HEK293T (cell line): ENCODE measurements around the gene ARNT2.

Experiments used
- CTCF ChIA-PET: fragments of 350-600 bp; formaldehyde crosslinking; extraction: SDS; loops from one replicate; lab custom pipeline; 2021; ENCODE audit warnings: antibody characterized with exemption, inconsistent platforms; lab: Yijun Ruan, JAX
- POLR2A ChIA-PET: fragments of 350-600 bp; formaldehyde crosslinking; extraction: SDS; loops from one replicate; lab custom pipeline; 2020; ENCODE audit warnings: antibody characterized with exemption, inconsistent platforms; lab: Yijun Ruan, JAX
- DNase-seq: peaks from one replicate; pipeline ENCODE4 v3.0.0; 2012; ENCODE audit warnings: mixed read lengths; ENCODE audit errors: extremely low spot score
- ARNT ChIP-seq: fragments of 450-650 bp; IDR thresholded peaks from 2 replicates; pipeline ENCODE4 v1.6.1; 2017; ENCODE audit warnings: mild to moderate bottlenecking
- BHLHE40 ChIP-seq: fragments of 450-650 bp; IDR thresholded peaks from 2 replicates; pipeline ENCODE4 v1.6.1; 2016; ENCODE audit warnings: mild to moderate bottlenecking, moderate library complexity, borderline replicate concordance
- CTBP1 ChIP-seq: fragments of 450-650 bp; IDR thresholded peaks from 2 replicates; pipeline ENCODE4 v1.6.1; 2016; ENCODE audit warnings: borderline replicate concordance
- ELF4 ChIP-seq: fragments of 450-650 bp; IDR thresholded peaks from 2 replicates; pipeline ENCODE4 v1.6.1; 2017; ENCODE audit warnings: antibody characterized with exemption
- FOXA1 ChIP-seq: fragments of 450-650 bp; IDR thresholded peaks from 2 replicates; pipeline ENCODE4 v1.6.1; 2016; ENCODE audit warnings: mild to moderate bottlenecking
- FOXK2 ChIP-seq: fragments of 450-650 bp; IDR thresholded peaks from 2 replicates; pipeline ENCODE4 v1.6.1; 2016; ENCODE audit warnings: mild to moderate bottlenecking
- FOXM1 ChIP-seq: fragments of 450-650 bp; IDR thresholded peaks from 2 replicates; pipeline ENCODE4 v1.6.1; 2017; ENCODE audit warnings: mild to moderate bottlenecking, borderline replicate concordance
- HDGF ChIP-seq: fragments of 450-650 bp; IDR thresholded peaks from 2 replicates; pipeline ENCODE4 v1.6.1; 2017; ENCODE audit warnings: antibody characterized with exemption, borderline replicate concordance
- L3MBTL2 ChIP-seq: fragments of 450-650 bp; conservative IDR thresholded peaks from 2 replicates; pipeline ENCODE4 v1.6.1; 2016; ENCODE audit warnings: mild to moderate bottlenecking
- LEF1 ChIP-seq: fragments of 450-650 bp; IDR thresholded peaks from 2 replicates; pipeline ENCODE4 v1.6.1; 2017; ENCODE audit warnings: mild to moderate bottlenecking, borderline replicate concordance
- NFRKB ChIP-seq: fragments of 450-650 bp; IDR thresholded peaks from 2 replicates; pipeline ENCODE4 v1.6.1; 2016; ENCODE audit warnings: mild to moderate bottlenecking, moderate library complexity
- PKNOX1 ChIP-seq: fragments of 450-650 bp; IDR thresholded peaks from 2 replicates; pipeline ENCODE4 v1.6.1; 2016
- SP1 ChIP-seq: fragments of 450-650 bp; IDR thresholded peaks from 2 replicates; pipeline ENCODE4 v1.6.1; 2017
- SUZ12 ChIP-seq: fragments of 450-650 bp; IDR thresholded peaks from 2 replicates; pipeline ENCODE4 v1.6.1; 2016; ENCODE audit warnings: mild to moderate bottlenecking
- TARDBP ChIP-seq: fragments of 450-650 bp; IDR thresholded peaks from 2 replicates; pipeline ENCODE4 v1.6.1; 2016
- ZNF384 ChIP-seq: fragments of 450-650 bp; IDR thresholded peaks from 2 replicates; pipeline ENCODE4 v1.6.1; 2016

Gene ARNT2

GRCh38 chr15:80401456-80401855 lies 2.7 kb upstream of the ARNT2 start:
- TF ChIP-seq CTBP1 (no peak), FOXA1 (no peak), ZNF384 (no peak), SP1 (no peak), FOXK2 (no peak), ELF4 (no peak), NFRKB (no peak), FOXM1 (no peak), PKNOX1 (no peak), TARDBP (no peak), SUZ12 (no peak), BHLHE40 (no peak), L3MBTL2 (no peak), LEF1 (no peak), HDGF (no peak)
- ChIA-PET CTCF (no interaction called here), POLR2A (no interaction called here)
- no peak for DNase-seq

DNA sequence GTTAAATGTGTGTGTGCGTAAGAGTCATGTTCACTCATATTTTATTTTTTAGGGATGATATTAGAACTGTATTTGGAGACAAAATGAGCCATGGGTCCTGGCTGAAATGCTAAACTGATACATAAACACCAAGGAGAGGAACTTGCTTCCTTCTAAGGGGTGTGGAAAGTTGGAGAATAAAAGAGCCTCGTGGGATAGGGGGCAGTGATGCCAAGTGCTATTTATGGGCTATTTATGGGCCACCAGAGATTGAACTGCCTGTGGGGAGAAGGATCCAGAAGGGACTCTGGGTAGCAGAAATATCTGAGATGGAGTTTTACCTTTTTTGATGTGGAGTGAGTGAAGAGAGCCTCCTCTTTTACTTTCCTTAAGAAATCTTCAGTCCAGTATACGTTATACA lies 1.8 kb upstream of the ARNT2 start:
- CTCF ChIA-PET = interaction anchor here (0.6 kb wide), 1 partner anchor 330 kb away, joined by 3 read pairs; no protein-coding TSS in a partner anchor
- TF ChIP-seq FOXM1 (no peak), SP1 (no peak), ELF4 (no peak), NFRKB (no peak), ZNF384 (no peak), SUZ12 (no peak), L3MBTL2 (no peak), PKNOX1 (no peak), CTBP1 (no peak), TARDBP (no peak), HDGF (no peak), BHLHE40 (no peak), FOXA1 (no peak), FOXK2 (no peak), LEF1 (no peak), ARNT (no peak)
- POLR2A ChIA-PET = no interaction called here
- DNase-seq = no peak

DNA sequence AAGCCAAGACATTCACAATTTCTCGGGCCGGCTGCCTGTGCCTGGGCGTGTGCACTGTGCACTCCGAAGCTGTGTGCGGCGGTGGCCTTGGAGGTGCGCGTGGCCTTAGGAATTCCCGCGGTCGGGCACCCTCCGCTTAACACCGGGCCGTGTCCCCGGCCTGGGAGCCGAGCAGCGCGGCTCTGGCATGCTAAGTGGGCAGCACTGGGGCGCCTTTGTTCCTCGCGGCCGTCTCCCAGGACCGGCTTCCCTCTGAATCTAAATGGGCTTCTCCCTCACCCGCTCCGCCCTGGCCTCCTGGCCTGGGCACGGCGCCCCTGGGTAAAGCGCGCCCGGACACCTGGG lies 498 bp upstream of the ARNT2 start:
- TF ChIP-seq FOXA1 (no peak), L3MBTL2 (peak; percentile 67)
- peak; percentile 63 for DNase-seq
- ChIA-PET POLR2A (no interaction called here), CTCF (no interaction called here)

GRCh38 chr15:80404761-80405553 lies 775 bp downstream of the ARNT2 start:
- POLR2A ChIA-PET = interaction anchor here (0.5 to 1.3 kb wide), 7 partner anchors 12 to 376 kb away, joined by 3 to 5 read pairs (median 3); partner anchors contain the start of gene ABHD17C
- peak; percentile 56 for DNase-seq
- no peak for TF ChIP-seq FOXK2
- TF ChIP-seq BHLHE40 = no peak
- TF ChIP-seq ZNF384 = no peak
- CTCF ChIA-PET = no interaction called here

DNA sequence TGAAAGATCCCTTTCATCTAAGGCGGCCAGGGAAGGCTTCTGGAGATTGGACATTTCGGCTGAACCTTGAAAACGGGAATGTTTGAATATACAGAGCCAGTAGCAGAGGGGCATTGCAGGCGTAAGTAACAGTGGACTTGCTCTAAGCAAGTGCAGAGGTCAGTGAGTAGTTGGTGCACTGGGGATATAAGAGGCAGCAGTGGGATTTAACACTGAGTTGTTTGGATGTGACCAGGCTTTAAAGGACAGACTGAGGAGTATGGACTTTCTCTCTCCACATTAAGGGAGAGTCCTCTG lies 1.3 kb downstream of the ARNT2 start:
- ChIA-PET POLR2A (interaction anchor here (0.8 to 1.3 kb wide), 5 partner anchors 12 to 375 kb away, joined by 3 to 5 read pairs (median 3); partner anchors contain the start of gene ABHD17C), CTCF (no interaction called here)
- no peak for DNase-seq
- no peak for TF ChIP-seq PKNOX1
- TF ChIP-seq ELF4 = no peak
- TF ChIP-seq NFRKB = no peak
- no peak for TF ChIP-seq HDGF
- TF ChIP-seq SUZ12 = no peak
- TF ChIP-seq FOXA1 = no peak
- no peak for TF ChIP-seq BHLHE40
- TF ChIP-seq L3MBTL2 = no peak
- TF ChIP-seq FOXM1 = no peak

DNA sequence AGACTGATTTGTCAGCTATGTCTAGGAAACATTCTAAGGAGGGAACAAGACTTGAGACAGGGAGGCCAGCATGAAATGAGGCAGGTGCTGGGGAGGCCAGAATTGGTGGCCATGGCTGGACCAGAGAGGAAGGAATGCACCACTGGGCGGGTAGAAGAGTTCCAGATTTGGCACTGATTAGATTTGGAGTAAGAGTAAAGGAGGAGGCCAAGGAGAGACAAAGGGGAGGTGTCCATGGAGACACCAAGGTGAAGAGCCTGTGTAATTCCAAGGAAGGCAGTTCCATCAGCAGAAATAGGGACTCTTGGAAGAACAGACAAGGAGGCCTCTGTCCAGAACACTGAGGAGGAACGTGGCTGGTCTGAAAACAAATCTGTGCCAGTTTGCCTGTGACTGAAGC lies 1.8 kb downstream of the ARNT2 start:
- ChIA-PET CTCF (interaction anchor here (1.0 kb wide), 1 partner anchor 370 kb away, joined by 3 read pairs; no protein-coding TSS in a partner anchor), POLR2A (no interaction called here)
- no peak for TF ChIP-seq ELF4
- TF ChIP-seq SUZ12 = no peak
- no peak for TF ChIP-seq NFRKB
- no peak for TF ChIP-seq BHLHE40
- no peak for TF ChIP-seq PKNOX1
- TF ChIP-seq ARNT = no peak
- TF ChIP-seq FOXM1 = no peak
- TF ChIP-seq SP1 = no peak
- TF ChIP-seq FOXK2 = no peak
- TF ChIP-seq ZNF384 = no peak
- no peak for TF ChIP-seq LEF1
- no peak for TF ChIP-seq L3MBTL2

More for the DNA sequence above, 1.8 kb downstream of the ARNT2 start:
- DNase-seq = no peak
